ENCODE results near the gene TALDO1.
"Not testable (repeated sequence)": the region's sequence is repeated elsewhere in the genome, so short reads cannot be mapped to it uniquely, and the experiment has no call there.

Gene TALDO1

DNA sequence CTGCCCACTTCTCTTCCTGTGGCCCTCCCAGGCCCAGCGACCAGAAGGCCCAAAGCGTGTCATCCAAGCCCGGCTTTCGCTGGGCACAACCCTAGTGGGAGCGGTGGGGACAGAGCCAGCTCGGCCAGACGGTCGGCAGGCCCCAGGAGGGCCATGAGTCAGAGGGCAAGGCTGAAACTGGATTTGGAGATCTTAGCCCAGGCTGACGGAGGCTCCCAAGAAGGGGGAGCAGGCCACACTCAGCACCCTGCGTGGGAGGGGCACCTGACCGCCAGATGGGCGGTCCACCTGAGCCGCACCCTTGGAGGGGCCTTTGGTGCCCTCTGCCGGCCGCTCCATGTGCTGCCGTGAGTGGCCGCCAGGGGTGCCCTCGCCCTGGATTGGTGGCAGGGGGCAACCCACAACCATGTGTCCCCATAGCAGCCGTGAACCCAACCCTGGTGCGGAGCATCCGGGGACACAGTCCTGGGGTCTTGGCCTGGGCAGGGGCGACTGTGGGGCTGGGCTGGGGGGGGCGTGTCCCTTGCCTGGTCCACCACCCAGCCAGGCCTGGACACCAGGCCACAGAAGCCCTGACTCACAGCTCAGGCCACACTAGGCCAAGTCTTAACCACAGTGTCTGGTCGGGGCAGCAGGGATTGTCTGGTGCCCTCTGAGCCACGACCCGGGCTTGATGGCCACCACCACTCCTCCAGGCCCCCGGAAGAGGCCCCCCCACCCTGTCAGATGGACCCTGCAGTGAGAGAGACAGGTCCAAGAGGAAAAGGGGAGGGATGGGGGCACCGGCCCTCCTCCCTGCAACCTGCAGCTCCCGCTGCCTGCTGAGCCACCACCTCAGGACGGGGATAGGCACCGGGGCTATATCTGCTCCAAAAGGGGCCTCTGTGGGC is 19.2 kb upstream of the TALDO1 start:
- intact Hi-C loops (cut with DNase I; ENCODE audit: low total_unique reads) = loop anchor here (2.0 kb wide), 1 partner anchor 173 kb away; no protein-coding TSS in a partner anchor
- peaks cover 0 to 17% (median 0%) of the 10 kb centered on the region in 3 donors for H3K36me3 ChIP-seq
- peak; percentile 86 to 95 for DNase-seq
- TF ChIP-seq, protein P1, sequence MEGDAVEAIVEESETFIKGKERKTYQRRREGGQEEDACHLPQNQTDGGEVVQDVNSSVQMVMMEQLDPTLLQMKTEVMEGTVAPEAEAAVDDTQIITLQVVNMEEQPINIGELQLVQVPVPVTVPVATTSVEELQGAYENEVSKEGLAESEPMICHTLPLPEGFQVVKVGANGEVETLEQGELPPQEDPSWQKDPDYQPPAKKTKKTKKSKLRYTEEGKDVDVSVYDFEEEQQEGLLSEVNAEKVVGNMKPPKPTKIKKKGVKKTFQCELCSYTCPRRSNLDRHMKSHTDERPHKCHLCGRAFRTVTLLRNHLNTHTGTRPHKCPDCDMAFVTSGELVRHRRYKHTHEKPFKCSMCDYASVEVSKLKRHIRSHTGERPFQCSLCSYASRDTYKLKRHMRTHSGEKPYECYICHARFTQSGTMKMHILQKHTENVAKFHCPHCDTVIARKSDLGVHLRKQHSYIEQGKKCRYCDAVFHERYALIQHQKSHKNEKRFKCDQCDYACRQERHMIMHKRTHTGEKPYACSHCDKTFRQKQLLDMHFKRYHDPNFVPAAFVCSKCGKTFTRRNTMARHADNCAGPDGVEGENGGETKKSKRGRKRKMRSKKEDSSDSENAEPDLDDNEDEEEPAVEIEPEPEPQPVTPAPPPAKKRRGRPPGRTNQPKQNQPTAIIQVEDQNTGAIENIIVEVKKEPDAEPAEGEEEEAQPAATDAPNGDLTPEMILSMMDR (IDR thresholded peaks at IDR 0.05) = peak; percentile 94 to 98
- peaks cover 0 to 44% (median 32%) of the 10 kb centered on the region in 4 donors for H3K4me1 ChIP-seq
- H3K27ac ChIP-seq = peak overlapping the region; percentile 57 to 66
- peaks cover 0 to 57% of the 10 kb centered on the region in 2 donors for H3K27me3 ChIP-seq
- no peak overlapping the region for H3K4me3 ChIP-seq
- H3K9me3 ChIP-seq = no peaks in the 10 kb centered on the region

DNA sequence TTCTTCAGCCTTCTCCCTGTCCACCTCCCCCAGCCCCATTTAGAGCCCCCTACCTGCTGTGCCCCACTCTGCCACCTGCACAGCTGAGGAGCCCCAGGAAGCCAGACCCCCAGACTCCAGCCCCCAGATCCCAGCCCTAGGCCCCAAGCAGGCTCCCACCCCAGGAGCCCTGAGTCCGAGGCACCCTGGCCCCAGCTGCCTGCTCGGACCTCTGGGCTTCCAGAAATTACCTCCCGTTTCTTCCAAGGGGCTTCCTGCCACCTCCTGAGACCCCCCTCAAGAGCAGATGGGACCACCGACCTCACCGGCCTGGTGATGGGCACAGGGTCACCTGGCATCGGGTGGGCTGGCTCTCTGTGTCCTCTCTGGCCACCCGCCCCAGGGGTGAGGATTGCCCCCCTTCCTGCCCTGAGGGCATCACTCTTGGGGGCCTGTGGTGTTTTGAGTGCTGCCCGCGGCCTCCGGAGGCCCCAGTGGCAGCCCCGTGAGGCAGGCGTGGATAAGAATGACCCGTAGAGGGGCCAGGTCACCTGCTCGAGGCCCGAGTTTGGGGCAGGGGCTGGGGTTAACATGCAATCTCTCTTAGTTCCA is 18.3 kb upstream of the TALDO1 start:
- peak overlapping the region; percentile 57 to 66 for H3K27ac ChIP-seq
- DNase-seq = peak in 1 of 2 donors; percentile 67
- H3K27me3 ChIP-seq = peaks cover 0 to 61% of the 10 kb centered on the region in 2 donors
- H3K36me3 ChIP-seq = peaks cover 0 to 11% (median 0%) of the 10 kb centered on the region in 3 donors
- TF ChIP-seq, protein P1 (IDR thresholded peaks at IDR 0.05) = no peak
- intact Hi-C loops (cut with DNase I; ENCODE audit: low total_unique reads) = loop anchor here (2.0 kb wide), 1 partner anchor 174 kb away; no protein-coding TSS in a partner anchor
- H3K9me3 ChIP-seq = no peaks in the 10 kb centered on the region
- H3K4me3 ChIP-seq = no peak overlapping the region
- peaks cover 0 to 43% (median 31%) of the 10 kb centered on the region in 4 donors for H3K4me1 ChIP-seq

DNA sequence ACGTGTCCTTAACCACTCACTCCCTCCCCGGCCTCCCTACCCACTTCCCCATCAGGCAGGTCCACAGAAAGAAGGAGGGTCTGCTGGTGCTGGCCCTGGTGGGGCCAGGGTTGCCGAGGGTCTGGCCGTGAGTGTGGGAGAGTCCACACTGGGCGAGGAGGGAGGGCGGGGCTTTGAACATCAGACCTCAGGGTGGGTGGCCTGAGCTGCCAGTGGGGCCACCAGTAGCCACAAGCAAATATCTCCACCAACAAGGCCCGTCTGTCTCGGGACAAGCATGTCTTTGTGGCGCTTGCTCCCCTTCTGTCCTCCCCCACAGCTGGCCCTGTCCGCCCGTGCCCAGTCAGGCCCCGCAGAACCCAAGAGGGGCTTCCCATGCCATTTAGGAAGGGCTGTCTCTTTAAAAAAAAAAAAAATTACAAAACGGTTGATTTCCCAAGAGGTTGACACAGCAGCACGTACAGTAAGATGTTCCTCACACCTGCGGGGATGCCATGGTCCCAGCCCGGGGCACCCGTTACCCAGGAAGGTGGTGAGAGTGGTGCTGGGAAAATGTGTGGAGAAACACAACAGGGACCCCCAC is 17.7 kb upstream of the TALDO1 start:
- Histone ChIP-seq H3K36me3 (peaks cover 0 to 5% (median 0%) of the 10 kb centered on the region in 3 donors), H3K4me3 (no peak overlapping the region), H3K27ac (no peak overlapping the region), H3K4me1 (peaks cover 0 to 43% (median 31%) of the 10 kb centered on the region in 4 donors), H3K9me3 (no peaks in the 10 kb centered on the region), H3K27me3 (peaks cover 0 to 61% of the 10 kb centered on the region in 2 donors)
- intact Hi-C loops (cut with DNase I; ENCODE audit: low total_unique reads) = loop anchor here (2.0 kb wide), 1 partner anchor 175 kb away; no protein-coding TSS in a partner anchor
- no peak for DNase-seq
- TF ChIP-seq, protein P1 (IDR thresholded peaks at IDR 0.05) = no peak

DNA sequence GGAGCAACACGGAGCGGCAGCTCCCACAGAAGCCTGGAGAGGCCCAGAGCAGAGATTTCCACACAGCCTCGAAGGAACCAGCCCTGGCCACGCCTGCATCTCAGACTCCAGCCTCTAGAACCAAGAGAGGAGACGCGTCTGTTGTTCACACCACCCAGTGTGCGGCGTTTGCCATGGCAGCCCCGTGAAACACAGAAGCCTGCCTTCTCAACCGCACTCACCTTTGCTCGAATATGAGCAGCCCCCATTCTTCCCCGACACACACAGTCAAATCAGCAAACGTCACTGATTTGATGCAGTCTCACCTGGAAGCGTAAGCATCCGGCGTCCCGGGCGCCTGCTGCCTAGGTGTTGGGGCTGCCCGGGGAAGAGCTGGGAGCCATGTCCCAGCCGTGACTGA is 14.2 kb upstream of the TALDO1 start:
- TF ChIP-seq, protein P1 (IDR thresholded peaks at IDR 0.05) = no peak
- no peaks in the 10 kb centered on the region for H3K36me3 ChIP-seq
- no peaks in the 10 kb centered on the region for H3K9me3 ChIP-seq
- intact Hi-C loops (cut with DNase I; ENCODE audit: low total_unique reads) = no loop called here
- DNase-seq = no peak
- H3K27me3 ChIP-seq = peaks cover 0 to 51% of the 10 kb centered on the region in 2 donors
- peaks cover 0 to 15% (median 8%) of the 10 kb centered on the region in 4 donors for H3K4me1 ChIP-seq
- H3K27ac ChIP-seq = no peak overlapping the region
- no peak overlapping the region for H3K4me3 ChIP-seq

DNA sequence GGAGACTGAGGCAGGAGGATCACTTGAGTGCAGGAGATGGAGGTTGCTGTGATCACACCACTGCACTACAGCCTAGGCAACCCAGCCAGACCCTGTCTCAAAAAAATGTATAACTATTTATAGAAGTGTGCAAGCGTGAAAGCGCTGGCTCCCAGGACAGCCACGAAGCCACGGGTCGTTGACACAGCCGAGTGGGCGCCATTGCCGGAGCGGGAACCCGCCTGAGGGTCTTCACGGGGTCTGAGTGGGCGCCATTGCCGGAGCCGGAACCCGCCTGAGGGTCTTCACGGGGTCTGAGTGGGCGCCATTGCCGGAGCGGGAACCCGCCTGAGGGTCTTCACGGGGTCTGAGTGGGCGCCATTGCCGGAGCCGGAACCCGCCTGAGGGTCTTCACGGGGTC is 12.7 kb upstream of the TALDO1 start:
- H3K9me3 ChIP-seq; DNase-seq; H3K4me1 ChIP-seq; H3K4me3 ChIP-seq; H3K27ac ChIP-seq; H3K36me3 ChIP-seq; intact Hi-C loops (cut with DNase I; ENCODE audit: low total_unique reads): not testable (repeated sequence)
- H3K27me3 ChIP-seq = peaks cover 0 to 52% of the 10 kb centered on the region in 2 donors
